Jurkat, Clone E6-1 (cell line): ENCODE data around the gene KCNG1.
"Not testable (repeated sequence)": the region's sequence is repeated elsewhere in the genome, so short reads cannot be mapped to it uniquely, and the experiment has no call there.

Source experiments
- DNase-seq: peaks from one replicate; pipeline ENCODE4 v3.0.0-alpha.2; 2011; ENCODE audit warnings: low read depth, low spot score
- H3K4me3 ChIP-seq: 2 replicates; pipeline ENCODE4 v1.5.1; 2011; ENCODE audit warnings: mild to moderate bottlenecking, low read length, control low read depth, moderate library complexity

Gene KCNG1

GRCh38 chr20:50995506-50995905, 27.4 kb downstream of the KCNG1 start:
- no peak overlapping the region for H3K4me3 ChIP-seq
- DNase-seq, result no peak

- no peak overlapping the region for H3K4me3 ChIP-seq
- no peak for DNase-seq
Measured at GRCh38 chr20:50993876-50994275, 29.0 kb downstream of the KCNG1 start.

GRCh38 chr20:50992733-50993457, 30.0 kb downstream of the KCNG1 start:
- H3K4me3 ChIP-seq, result no peak overlapping the region
- peak; percentile 68 for DNase-seq

DNA sequence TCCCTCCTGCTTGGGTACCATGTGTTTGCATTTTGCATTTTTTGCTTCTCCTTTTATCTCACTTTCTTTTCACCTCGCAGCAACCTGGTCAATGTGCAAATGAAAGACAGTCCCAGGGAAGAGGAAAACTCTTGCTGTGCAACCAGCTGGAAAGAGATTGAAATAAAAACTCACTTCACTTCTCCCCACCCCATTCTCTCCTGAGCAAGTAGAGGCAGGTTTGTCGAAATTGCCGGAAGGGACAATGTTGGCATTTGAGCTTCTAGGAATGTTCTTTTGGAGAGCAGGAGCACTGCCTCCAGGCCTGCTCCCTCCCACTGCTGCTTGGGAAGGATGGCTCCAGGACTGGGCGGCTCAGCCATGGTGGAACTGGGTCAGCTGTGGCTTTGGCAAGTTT, 30.6 kb downstream of the KCNG1 start:
- H3K4me3 ChIP-seq, result no peak overlapping the region
- no peak for DNase-seq

- H3K4me3 ChIP-seq, result no peak overlapping the region
- no peak for DNase-seq
Measured at GRCh38 chr20:50991076-50991475, 31.8 kb downstream of the KCNG1 start.

DNA sequence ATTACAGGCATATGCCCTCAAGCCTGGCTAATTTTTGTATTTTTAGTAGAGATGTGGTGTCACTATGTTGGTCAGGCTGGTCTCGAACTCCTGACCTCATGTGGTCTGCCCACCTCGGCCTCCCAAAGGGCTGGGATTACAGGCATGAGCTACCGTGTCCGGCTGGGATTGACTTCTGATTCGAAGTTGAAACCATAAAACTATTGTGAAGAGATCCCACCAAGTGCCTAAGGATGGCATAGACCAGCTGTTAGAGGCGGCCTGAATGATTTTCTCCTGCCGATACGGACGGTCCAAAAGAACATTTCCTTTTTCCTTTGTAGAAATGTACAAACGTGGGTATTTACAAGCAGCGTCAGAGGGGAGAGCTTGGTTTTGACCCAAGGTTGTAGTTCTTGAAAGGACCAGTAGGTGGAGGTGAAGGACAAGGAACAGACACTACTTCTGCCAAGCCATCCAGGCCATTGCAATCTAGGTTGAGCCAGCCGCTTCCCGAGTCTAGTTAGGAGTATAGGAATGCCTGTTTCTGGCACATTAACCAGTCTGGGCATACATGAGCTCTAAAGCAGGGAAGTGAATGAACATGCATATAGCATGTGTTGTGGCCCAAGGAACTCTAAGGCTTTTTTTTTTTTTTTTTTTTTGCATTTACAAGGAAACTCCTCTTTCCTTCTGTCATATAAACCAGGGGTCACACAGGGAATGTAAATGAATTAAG, 35.3 kb downstream of the KCNG1 start:
- DNase-seq, result peak; percentile 71
- H3K4me3 ChIP-seq, result no peak overlapping the region

DNA sequence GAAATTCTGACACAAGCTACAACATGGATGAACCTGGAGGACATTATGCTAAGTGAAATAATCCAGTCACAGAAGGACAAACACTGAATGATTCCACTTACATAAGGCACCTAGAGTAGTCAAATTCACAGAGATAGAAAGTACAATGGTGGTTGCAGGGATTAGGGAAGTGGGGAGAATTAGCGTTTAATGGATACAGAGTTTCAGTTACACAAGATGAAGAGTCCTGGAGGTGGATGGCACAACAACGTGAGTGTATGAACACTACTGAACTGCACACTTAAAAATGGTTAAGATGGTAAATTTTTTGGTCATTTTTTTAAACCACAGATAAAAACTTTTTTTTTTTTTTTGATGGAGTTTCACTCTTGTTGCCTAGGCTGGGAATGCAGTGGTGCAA, 39.6 kb downstream of the KCNG1 start:
- no peak overlapping the region for H3K4me3 ChIP-seq
- DNase-seq, result no peak

DNA sequence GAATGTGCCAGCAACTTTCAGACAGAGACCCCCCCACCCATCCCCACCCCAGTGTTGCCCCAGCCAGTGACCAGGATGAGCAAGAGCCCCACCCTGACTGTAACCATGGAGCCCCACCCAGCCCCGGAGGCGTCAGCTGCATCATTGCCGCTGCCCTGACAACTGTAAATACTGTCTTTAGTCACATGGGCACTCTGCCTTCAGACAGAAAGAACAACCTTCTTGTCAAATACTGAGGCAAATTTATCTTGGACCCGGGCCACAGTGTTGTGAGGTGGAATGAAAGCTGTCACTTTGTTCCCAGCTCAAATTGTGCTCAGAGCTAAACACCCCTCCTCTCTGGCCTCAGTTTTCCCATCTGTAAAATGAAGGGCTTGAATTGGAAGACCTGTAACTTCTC, 40.5 kb downstream of the KCNG1 start:
- DNase-seq, result no peak
- no peak overlapping the region for H3K4me3 ChIP-seq

- no peak overlapping the region for H3K4me3 ChIP-seq
- no peak for DNase-seq
Measured at GRCh38 chr20:50981714-50982048, 41.2 kb downstream of the KCNG1 start.

DNA sequence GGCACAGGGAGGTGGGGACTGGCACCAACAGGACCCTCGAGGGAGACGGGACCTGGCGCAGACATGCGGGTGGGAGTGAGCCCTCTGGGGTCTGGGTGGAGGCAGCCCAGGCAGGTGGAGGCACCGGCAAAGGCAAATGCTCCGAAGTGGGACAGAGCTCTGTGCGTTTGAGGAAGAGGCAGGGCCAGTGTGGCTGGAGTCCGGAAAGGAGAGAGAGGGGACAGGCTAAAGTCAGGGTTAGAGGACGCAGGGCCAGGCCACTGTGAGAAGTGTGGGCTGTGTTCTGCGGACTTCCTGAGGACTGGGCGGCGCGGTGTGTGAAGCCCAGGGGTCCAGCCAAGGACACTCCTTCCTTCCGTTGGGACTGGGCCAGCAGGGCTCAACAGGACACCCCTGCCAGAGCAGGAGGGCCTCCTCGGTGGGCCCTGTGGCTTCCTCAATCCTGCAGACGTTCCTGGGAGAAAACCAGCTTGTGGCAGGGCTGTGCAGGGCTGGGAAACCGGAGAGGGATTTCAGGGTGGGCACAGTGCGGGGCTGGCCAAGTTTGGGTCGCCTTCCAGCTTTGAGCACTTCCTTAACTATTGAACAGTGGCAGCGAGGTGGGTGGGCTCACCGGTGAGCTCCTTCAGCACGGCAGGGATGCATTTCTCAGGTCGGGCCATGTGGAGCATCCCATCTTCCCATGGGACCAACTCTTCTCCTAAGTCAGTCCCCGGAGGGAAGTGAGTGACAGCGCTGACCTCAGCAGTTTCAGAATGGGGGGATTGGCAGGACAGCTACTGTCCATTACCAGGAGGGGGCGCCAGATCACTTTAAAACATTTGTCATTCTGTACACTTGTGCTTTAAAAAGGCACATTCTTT, 41.8 kb downstream of the KCNG1 start:
- DNase-seq, result peak; percentile 47

DNA sequence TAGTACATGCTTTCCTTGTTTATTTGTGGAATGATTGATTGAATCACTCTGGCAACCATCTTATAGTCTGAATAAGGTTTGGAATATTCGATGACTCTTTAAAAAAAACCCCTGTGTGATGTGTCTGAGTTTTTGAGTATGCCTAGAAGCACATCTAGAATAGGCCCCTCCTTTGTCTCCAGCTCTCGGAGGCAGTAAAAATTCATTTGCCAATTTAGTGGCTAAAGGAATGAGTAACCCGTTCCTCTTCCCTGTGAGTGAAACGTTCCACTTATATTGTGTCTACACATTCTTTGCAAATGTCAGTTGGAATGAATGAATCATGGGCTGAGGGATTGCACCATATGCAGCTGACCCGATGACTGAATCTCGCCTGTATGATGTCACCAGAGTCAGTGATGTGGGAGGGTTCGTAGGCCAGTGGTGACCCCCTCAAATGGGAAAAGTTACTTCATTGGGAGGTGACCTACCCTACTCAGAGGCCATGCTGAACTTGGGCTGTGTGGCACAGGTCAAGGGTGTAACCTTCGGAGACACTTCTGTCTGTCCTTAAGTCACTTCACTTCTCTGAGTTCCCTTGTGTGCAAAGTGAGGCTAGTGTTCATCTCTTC, 42.7 kb downstream of the KCNG1 start:
- no peak for DNase-seq
- H3K4me3 ChIP-seq, result no peak overlapping the region

More for the DNA sequence above, 41.8 kb downstream of the KCNG1 start:
- H3K4me3 ChIP-seq, result no peak overlapping the region

- DNase-seq, H3K4me3 ChIP-seq: not testable (repeated sequence)
Measured at GRCh38 chr20:50978533-50978932, 44.4 kb downstream of the KCNG1 start.

GRCh38 chr20:50977066-50978021, 45.6 kb downstream of the KCNG1 start:
- no peak for DNase-seq
- no peak overlapping the region for H3K4me3 ChIP-seq

DNA sequence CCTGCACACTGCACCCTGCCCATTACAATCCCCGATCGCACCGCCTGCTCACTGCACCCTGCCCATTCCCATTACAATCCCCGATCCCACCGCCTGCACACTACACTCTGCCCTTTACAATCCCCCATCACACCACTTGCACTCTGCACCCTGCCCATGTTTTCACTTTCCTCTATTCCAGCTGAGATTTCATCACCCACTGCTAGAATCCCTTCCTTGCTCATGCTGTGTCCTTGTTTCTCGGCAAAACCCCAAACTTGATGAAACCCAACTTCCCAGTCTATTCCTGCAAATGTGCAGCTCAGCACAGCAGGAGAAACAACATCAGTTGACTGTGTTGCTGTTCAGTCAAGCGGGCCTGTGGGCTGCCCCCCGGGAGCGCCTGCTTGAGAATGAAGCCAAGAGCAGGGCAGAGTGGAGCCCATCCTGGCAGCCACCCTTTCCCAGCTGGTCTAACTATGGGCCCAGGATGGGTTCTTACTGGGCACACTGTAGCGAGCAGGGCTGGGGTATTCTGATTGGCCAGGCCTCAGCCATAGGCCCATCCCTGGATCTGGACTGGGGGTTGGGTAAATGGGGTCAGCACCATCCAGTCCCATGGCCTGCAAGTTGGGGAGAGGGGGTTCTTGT, 47.1 kb downstream of the KCNG1 start:
- no peak for DNase-seq

DNA sequence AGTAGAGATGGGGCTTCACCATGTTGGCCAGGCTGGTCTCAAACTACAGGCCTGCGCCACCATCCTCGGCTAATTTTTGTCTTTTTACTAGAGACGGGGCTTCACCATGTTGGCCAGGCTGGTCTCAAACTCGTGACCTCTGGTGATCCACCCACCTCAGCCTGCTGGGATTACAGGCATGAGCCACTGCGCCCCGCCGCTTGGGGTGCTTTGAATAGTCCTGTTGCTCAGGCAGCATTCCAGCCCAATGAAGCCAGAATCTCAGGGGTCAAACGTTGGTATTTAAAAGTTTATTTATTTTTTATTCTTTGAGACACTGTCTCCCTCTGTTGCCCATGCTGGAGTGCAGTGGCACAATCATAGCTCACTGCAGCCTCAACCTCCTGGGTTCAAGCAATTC, 53.0 kb downstream of the KCNG1 start:
- DNase-seq, result no peak
- no peak overlapping the region for H3K4me3 ChIP-seq

More for the DNA sequence above, 47.1 kb downstream of the KCNG1 start:
- H3K4me3 ChIP-seq, result no peak overlapping the region

- no peak for DNase-seq
- no peak overlapping the region for H3K4me3 ChIP-seq
Measured at GRCh38 chr20:50969435-50969834, 53.5 kb downstream of the KCNG1 start.

DNA sequence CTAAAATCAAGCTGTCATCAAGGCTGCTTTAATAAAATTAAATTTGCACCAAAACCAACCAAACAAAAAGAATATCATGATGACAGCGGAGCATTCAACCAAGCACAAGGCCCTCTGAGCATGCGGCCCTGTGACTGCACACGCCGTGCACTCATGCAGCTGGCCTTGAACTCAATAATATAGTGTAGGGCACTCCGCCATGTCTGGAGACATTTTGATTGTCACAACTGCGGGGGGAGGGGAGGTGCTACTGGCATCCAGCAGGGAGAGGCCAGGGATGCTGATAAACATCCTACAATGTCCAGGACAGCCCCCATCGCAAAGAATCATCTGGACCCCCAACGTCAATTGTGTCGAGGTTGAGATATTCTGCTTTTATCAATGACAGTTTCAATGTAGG, 54.6 kb downstream of the KCNG1 start:
- DNase-seq, result no peak
- no peak overlapping the region for H3K4me3 ChIP-seq

GRCh38 chr20:50967586-50967985, 55.3 kb downstream of the KCNG1 start:
- no peak for DNase-seq
- no peak overlapping the region for H3K4me3 ChIP-seq
